ENCODE data around the gene ADAMTS2.

ADAMTS2 gene

DNA sequence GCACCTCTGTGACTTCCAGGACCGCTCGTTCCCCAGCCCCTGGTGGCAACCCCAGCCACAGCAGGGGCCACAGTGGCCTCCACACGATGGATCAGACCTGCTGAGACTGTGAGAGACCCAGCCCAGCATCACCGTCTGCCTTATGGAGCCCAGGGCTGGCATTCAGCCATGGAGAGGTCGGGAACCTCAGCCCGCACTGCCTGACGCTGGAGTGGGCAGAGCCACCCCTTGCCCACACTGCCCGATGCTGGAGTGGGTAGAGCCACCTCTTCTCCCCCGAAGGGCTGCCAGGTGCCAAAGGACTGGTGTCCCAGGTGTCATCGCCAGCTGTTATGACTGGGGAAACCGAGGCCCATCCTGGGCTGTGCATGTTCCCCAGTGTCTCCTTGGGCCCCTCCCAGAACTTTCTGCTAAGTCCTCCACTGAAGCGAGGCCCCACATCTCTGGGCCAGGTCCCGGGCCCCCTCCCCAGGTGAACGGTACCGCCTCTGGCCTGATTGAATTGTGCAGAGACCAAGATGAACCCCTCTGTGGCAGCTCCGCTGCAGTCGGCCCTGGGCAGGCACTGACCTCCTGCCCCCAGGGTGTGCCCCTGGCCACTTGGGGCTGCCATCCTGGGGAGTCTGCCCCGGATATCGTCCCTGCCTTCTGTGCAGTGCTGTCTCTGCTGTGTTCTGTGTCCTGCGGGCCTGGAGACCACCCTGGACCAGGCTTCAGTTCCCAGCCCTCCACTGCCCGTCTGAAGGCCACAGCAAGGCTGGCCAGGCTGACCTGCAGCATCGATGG is 137.1 kb downstream of the ADAMTS2 start:
- DNase-seq, result no peak

DNA sequence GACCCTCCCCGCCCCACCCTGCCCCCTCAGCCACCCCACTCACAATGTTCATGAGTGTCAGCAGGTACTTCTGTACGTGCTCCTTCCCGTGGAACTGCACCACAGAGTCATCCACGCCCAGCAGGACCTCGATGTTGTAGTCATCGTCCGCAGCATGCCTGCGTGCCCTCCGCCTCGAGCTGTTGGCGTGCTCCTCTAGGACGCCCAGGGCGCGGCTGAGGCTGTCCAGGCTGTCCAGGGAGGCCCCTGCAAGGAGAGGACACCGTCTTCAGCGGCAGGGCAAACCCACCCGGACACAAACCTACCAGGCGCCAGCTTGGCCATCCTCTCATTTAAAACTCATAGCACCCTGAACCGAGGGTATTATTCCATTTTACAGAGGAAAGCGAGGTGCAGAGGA is 137.8 kb downstream of the ADAMTS2 start:
- DNase-seq, result no peak

DNA sequence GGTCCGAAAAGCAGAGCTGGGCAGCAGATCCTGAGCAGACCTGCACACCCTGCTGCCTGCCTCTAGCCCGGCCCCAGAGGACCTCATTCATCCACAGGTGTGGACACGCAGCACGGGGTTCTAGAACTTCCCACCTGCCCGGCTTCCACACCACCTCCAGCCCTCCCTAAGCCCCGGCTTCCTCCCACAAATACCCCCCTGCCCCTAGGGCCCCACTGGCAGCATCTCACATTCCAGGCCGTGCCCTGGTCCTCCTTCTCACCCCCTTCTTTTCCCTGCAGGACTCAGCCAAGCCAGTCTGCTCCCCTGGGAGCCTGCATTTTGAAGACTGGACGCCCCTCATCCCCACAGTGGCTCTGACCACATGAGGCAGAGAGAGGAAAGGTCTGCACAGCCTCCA is 138.9 kb downstream of the ADAMTS2 start:
- no peak for DNase-seq

DNA sequence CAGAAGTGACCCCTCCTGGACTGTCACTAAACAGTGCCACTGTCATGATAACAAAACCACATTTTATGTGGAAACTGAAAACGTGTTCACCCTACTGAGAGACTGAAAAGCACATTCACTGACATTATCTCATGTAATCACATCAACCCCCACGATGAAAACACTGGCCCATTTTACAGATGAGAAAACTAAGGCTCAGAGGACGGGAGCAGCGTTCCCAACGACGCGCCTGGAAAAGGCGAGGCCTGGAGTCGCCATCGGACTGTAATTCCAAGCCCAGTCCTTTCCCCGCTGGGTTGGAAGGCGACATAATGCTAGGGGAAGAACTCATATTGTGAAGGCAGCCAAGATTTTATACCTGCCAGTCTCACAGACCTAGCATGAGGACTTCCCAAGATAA is 140.0 kb downstream of the ADAMTS2 start:
- DNase-seq, result no peak

DNA sequence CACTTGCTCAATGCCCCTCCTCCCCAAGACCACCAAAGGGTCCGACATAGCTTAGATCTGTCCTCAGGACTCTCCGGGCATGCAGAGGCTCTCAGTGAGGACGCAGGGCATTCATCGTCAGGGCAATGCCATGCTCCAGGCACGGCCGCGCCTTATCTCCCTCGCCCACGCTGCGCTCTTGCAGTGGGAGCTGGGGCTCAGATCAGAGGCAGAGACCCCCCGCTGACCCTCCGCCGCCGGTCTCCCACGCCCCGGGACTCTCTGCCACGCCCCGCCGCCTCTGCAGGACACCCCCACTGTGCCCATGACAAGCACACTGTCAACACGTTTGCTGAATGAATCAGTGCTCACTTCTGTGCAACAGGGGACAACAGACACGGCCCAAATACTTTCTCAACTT is 140.7 kb downstream of the ADAMTS2 start:
- DNase-seq, result no peak

DNA sequence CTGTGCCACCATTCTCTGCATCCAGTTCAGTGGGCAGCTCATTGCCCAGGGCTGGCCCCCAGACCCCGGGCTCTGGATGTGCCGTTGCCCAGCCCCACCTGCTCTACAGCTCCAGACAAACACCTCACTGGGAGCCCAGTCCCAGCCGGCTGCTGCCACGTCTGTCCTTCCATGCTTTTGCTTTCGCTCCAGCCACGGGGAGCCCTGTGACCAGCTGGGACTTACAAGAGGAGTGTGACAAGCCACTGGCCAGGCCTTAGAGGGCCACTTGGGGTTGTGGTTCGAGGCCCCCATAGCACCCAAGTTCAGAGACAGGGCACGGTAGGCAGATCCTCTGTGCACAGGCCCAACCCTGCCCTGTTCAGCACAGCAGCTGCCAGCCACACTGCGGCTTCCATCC is 142.0 kb downstream of the ADAMTS2 start:
- no peak for DNase-seq

DNA sequence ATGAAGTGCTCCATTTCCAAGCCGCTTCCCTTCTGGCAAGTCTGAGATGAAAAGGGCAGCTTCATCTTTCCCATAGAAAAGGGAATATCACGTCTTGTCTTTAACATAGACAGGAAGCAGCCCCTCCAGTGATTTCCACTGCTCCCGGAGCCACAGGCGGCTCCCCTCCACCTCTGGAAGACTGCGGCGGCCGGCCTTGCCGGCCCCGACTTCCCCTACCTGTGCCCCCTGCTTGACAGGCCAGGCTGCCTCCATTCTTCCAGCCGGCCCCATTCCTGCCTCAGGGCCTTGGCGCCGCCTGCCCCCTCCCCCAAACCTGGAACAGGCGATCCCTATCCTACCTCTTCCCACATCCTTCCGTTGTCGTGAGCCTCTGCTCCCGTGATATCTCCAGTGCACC is 143.3 kb downstream of the ADAMTS2 start:
- DNase-seq, result no peak

DNA sequence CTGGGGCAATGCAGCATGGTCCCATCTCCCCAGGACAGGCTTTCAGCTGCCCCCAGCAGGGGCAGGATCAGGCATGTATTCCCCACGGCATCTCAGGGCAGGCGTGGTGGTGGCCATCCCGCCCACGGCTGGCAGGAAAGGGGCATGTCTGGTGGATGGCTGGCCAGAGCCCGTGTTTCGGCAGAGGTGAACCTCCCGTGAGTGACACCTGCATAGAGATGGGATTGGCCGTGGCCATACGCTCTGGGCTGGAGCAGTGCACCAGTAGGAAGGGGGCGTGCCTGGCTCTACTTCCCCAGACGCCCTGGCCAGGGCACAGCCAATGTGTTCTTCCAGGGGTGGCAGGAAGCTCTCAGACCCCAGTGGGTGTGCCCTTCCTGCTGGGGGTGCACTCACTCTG is 146.0 kb downstream of the ADAMTS2 start:
- DNase-seq, result no peak

DNA sequence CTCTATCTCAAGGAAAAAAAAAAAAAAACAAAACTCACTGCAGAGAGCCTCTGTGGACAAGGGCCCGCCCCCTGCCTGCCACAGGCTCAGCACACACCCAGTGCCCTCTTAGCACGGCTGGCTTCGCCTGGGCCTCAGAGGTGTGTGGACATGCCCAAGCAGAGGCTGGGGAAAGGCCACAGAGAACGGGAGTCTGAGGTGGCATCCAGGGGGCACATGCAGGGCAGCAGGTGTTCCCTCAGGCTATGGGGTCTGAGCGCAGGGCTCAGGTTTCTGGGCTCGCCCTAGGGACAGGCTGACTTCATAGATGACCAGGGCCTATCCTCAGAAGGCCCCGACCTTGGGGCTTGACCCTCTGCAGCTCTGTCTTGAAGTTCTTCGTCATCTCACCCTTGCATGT is 146.4 kb downstream of the ADAMTS2 start:
- DNase-seq, result no peak

DNA sequence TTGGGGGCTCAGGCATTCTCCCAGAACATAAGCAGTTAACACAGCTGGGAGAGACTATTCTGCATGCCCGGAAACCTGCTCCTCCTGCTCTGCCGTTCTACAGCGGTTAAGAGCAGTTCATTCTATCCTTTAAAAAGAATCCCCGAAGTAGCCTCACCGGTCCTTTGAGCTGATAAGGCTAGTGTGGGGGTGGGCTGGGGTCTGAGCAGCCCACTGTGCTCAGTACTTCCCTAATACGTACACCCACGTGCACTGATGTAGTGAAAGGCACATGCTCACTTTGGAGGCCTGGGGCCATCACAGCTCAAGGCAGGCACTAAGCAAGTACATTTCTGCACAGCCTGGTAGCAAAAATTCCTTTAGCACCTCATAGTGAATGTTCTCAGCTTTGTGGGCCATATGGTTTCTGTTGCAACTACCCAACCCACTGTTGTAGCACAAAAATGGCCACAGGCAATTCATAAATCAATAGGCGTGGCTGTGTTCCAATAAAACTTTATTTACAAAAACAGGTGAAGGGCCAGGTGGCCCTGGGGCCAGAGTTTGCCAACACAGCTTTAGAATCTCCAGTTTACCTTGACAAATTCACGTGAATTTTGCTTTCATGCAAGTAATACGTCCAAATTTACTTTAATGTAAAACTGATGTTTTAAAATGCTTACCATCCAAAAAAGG is 148.7 kb downstream of the ADAMTS2 start:
- no peak for DNase-seq

DNA sequence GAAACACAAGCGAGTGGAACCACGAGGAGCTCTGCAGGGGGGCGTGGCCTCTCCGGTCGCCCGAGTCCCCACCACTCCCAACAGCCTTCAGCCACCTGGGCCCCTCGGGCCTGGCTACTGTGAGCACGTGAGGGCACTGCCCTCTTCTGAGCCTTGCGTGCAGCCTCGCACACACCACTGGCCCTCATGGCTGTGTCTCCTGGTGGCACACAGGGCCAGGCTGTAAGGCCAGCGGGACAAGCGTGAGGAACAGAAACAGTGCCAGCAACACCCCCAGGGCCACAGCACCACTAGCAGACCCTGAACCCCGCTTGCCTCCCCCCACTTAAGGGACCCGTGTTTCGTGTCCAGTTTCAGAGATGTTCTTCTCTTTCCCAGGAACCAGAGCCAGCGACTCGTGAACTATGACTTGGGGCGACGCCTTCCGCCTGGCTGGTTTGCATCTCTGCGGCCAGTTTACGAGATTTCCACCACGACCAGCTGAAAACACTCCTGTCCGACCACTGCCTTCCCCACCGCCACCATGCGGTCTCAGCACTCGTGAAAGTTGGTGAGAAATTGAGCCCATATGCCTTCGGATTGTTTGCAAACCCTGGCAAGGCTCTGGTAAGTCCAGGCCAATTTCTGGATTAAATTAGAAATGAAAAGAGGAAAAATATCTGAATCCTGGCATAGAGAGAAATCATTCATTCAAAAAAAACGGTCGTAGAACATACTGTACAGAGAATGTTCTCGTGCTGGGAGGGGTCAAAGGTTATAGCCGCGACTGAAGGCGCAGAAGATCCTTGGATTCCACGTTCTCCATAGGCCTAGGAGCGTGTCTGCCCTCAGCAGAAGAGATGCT is 149.5 kb downstream of the ADAMTS2 start:
- no peak for DNase-seq

DNA sequence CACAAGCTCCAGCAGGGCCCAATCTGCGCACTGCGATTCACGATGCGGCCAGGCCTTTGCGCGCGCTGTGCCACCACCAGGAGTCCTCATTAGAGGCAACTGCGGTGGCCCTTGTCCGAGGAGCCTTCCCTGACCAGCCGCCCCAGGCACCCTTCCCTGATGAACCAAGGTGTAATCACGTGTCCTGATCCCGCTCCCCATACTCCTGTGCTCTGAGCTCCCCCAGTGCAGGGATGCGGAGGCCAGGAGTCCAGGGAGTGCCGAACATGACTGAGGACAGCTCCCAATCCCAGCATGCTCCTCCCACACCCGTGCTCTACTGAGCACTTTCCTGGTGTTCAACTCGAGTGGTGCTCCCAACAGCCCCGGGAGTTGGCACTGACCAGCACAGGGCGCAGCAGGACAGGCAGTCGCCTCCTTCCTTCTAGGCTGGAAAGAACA is 150.3 kb downstream of the ADAMTS2 start:
- no peak for DNase-seq

DNA sequence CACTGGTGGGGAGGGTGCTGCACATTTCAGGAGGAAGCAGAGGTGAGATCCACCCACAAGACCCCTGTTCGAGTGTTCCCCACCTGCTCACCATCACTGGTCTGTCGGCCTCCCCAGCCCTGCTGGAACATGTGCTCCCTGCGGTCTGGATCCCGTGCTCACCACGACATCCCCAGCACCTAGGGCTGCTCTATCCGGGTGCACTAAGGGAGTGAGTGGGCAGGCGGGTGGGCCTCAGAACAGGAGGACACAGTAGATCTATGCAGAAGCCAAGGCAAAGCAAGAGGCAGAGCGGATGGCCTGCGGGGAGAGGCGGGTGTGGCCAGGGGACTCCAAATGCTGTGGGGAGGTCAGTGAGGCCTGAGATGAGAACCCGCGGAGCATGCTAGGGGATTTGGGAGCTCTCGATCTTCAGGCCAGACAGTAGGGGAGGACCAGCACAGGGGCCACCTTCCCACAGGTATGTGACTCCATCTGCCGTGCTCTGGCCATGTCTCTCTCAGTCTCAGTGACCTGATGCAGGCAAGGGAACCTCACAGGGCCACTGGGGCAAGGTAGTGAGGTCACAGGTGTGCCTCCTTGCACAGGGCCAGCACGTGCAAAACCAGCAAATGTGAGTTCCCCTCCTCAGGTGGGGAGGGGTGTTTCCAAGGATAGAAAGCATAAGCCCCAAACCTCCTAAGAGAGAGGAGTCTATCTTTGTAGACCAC is 150.9 kb downstream of the ADAMTS2 start:
- DNase-seq, result no peak

DNA sequence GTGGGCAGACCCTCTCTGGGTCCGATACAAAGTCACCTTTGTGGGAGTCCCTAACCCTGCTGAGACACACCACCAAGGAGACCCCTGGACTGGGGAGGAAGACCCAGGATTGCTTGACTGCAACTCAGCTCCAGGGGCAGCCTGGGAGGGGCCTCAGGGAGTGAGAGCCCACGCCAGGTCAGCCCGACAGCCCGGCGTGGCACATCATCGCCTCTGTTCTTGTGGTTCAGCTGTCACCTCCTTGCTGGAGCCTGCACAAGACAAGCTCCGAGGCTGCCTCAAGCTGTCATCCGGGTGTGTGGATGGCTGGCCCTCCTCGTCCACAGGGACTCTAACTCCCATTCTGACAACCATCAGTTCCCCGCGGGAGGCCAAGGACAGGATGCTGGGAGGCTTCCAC is 151.5 kb downstream of the ADAMTS2 start:
- no peak for DNase-seq

DNA sequence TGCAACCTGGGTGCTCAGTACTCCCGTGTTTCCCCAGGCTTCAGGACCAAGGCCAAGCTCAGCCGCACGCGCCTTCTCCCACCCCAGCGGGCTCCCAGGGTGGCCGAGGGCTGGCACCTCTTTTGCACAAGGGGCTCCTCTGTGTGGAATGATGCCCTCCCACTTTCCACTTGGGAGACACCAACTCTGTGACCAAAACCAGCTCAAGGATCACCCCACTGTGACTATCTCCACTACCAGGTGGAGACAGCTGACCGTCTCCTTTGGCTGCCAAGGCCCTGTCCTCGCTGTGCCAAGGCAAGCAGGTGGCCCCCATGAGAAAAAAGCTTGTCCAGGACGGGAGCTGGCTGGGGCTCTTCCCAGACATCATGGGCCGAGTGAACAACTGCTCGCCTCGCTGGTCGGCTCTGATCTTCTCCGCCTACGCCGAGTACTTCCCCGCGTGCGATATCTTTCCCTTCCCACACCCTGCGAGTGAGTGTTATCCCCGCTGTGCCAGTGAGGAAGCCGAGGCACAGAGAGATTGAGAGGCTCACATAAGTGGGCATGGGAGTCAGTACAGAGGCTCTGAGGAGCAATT is 152.3 kb downstream of the ADAMTS2 start:
- DNase-seq, result no peak

DNA sequence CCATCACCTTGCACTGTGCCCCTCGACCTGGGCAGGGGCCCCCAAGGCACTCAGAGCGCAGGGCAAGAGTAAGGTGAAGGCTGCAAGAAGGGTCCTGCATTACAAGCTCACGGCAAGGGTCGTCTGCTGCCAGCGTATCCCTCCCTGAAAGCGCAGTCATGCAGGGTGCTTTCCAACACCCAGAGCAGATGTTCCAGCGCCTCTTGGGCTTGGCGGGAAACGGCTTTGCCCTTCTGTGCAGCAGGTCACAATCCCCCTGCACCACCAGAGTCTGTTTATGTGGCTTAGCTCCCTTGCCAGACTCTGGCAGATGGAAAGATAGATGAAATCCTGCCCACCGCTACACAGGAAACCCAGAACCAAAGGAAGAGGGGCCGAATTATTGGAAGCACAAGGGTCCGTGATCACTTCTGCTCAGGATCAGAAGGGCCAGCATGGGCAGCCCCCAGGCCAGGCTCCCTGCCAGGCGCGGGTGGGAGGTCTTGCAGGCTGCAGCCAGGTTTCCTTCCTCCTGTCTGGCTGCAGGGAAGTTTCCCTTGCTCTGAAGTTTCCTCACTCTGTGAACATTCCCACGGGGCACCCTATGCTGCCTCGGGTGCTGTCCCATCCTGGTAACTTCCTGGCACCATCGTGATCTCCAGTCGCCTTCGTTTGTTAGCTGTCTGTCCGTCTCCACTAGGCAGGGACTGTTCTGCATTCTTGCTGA is 152.9 kb downstream of the ADAMTS2 start:
- DNase-seq, result no peak

DNA sequence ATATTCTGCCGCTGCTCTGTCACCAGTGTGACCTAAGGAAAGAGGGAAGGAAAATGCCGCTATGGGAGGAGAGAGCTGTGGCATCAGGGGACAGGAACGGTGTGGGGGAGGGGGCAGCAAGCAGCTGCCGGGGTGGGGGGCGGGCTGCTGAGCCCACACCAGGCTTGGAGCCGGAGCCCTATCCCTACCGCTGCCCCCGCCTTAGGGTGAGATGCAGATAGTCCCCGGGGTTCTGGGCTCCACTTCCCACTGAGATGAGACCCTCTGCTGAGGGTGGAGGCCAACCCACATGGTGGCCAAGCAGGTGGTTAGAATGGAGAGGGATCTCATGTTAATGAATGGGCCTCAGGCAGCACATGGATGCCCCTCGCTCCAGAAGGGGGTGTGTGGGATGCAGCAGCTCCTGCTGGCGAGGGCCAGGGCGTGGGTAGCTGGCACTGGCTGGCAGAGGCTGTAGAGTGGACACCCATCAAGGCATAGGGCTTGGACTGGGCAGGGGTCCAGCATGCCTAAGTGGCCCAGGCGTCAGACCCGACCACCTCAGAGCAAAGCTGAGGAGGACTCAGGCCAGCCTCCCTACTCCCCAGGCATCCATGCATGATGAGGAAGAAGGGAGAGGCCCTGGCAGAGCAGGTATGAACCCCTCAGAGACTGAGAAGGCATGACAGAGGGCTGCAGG is 153.6 kb downstream of the ADAMTS2 start:
- DNase-seq, result no peak

DNA sequence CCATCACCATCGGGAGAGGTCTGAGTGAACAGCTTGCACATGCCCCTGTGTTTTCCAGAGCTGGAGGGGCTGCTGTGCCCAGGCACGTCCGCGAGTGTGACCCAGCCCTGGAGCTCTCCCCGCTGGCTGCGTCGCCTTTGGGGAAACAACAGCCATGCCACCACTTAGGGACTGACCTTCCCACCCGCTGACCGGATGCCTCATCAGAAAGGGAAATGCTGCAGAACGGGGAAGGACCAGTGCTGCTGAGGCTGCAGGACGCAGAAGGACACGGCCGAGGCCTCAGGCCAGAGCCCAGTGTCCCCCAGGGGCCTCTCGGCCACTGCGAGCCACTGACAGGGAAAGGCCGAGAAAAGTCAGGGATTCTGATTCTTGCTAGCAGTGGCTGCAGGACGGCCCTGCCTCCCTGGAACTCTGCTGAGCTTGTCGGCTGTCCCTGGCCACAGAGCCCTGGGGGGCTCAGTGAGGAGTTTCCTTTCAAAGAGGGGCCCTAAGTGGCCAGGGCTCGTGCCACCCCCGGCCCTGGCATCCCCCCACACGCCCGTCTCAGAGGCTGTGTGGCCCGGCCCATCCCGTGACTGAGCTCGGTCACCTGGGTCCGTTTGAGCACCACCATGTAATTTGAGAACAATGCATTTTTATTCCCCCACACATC is 154.3 kb downstream of the ADAMTS2 start:
- no peak for DNase-seq

DNA sequence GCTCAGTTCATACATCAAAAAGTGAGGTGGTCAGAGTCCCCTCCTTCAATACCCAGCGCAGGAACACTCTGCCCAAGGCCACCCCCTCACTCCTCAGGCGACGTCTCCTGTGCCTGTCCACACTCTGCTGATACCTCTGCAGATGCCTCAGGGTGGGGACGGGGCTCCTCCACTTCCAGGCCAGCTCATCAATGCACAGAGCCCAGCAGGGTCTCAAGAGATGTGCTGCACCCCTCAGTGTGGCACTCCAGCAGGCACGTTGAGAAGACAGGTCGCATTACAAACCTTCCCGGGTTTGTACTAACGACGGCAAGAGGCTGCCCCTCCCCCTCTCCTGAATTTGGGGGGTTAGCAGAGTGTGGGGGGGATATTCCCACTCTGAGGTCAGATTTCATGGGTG is 156.6 kb downstream of the ADAMTS2 start:
- DNase-seq, result no peak

DNA sequence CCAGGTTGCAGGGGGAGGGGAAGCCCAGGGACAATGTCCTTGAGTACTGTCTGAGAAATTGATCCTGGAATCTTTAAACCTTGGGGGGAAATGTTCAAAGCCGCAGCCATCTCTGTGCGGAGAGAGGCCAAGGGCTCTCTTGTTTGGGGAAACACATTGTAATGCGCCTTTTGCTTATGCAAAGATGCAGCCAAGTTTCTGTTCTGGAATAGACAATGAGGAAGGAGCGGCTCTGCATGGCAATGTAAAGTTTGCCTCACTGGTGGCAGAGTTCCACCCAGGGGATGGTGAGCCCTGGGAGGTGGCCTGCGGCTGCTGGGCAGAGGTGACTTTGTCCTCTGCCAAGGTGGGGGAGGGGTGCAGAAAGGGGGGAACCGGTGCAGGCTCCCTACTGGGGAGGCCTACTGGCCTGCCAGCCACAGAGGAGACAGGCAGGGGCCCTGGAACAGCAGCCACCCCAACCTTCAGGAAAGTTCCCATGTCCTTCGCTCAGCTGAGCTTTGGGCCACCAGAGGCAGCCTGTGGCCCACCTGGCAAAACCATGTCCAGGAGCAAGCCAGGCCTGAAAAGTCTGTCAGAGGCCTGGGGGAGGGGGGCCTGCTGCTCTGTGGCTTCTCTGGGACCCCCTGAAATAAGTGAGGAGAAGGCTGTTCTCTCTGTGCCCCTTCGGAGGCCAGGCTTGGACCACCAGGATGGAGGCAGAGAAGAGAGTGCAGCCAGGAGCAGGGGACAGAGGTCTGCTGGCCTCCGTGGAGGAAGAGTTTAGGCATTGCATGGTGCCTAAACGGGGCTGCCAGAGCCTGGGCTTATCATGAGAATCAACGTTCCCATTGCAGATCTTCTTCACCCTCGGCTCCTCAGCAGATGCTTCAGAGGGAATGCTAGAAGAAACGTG is 157.3 kb downstream of the ADAMTS2 start:
- no peak for DNase-seq

Data from CD4-positive, alpha-beta T cell treated with Interleukin-12 subunit alpha and Interleukin-12 subunit beta, for 1 hour (primary cell).